H1 (cell line): Measurements from ENCODE around the gene STAMBPL1. TPM values are rescaled to one million over a fixed set of nuclear protein-coding genes. Genes with fewer than 3 reads are reported as not detected.

ENCODE experiments used
- CTCF ChIA-PET: fragments of 300-600 bp; sonication (Branson Sonifier 250); formaldehyde crosslinking; loops from one replicate; lab custom pipeline; 2021; ENCODE audit not compliant: partially characterized antibody; lab: Charles Lee
- POLR2A ChIA-PET: fragments of 300-600 bp; sonication (Branson Sonifier 250); formaldehyde crosslinking; loops from one replicate; lab custom pipeline; 2021; ENCODE audit warnings: inconsistent platforms; ENCODE audit not compliant: partially characterized antibody; lab: Charles Lee
- DNase-seq, 2 experiments: peaks; one replicate each; pipeline versions ENCODE4 v3.0.0 to v3.0.0-alpha.2; 2010 to 2022; ENCODE audit warnings: low spot score in 2 of 2, low read depth in 1 of 2, mixed read lengths in 1 of 2
- FAIRE-seq: peaks from 2 replicates; lab custom pipeline; 2011; peaks lifted over from hg19 to GRCh38; lab: Jason Lieb, UNC
- H2AFZ ChIP-seq: 2 replicates; pipeline ENCODE4 v1.8.1; 2012; ENCODE audit warnings: low read length, inconsistent platforms
- H2AK5ac ChIP-seq: 2 replicates; pipeline ENCODE4 v1.6.1; 2013; ENCODE audit warnings: low read depth, low read length
- H2BK120ac ChIP-seq: replicated peaks from 2 replicates; pipeline ENCODE3; 2013; ENCODE audit warnings: low read depth, low read length, inconsistent platforms
- H2BK12ac ChIP-seq: 2 replicates; pipeline ENCODE4 v1.6.1; 2013; ENCODE audit warnings: low read depth, low read length
- H2BK15ac ChIP-seq: 2 replicates; pipeline ENCODE4 v1.6.1; 2013; ENCODE audit warnings: low read length
- H2BK20ac ChIP-seq: 2 replicates; pipeline ENCODE4 v1.6.1; 2013; ENCODE audit warnings: low read length
- H2BK5ac ChIP-seq: 2 replicates; pipeline ENCODE4 v1.6.1; 2013; ENCODE audit warnings: low read depth, low read length
- H3K14ac ChIP-seq: 2 replicates; pipeline ENCODE4 v1.6.1; 2013; ENCODE audit warnings: inconsistent platforms; ENCODE audit not compliant: insufficient read length
- H3K18ac ChIP-seq: 2 replicates; pipeline ENCODE4 v1.6.1; 2013; ENCODE audit warnings: low read length; ENCODE audit errors: extremely low read depth
- H3K23ac ChIP-seq: 2 replicates; pipeline ENCODE4 v1.6.1; 2013; ENCODE audit warnings: inconsistent platforms; ENCODE audit not compliant: insufficient read length
- H3K23me2 ChIP-seq: 2 replicates; pipeline ENCODE4 v1.6.1; 2013; ENCODE audit warnings: low read depth, low read length
- H3K27ac ChIP-seq: 2 replicates; pipeline ENCODE4 v1.6.1; 2011; ENCODE audit warnings: low read depth, low read length, inconsistent platforms
- H3K27me3 ChIP-seq, 4 experiments: replicated peaks in 1 of 4; 1 replicate in 1 of 4; 2 replicates in 3 of 4; pipeline versions ENCODE4 v1.6.1 to v1.8.1; 2011 to 2013; ENCODE audit warnings: low read length in 3 of 4, mild to moderate bottlenecking in 3 of 4, inconsistent platforms in 2 of 4, mixed read lengths in 2 of 4, moderate library complexity in 1 of 4; ENCODE audit not compliant: control insufficient read depth in 3 of 4, insufficient read depth in 3 of 4; ENCODE audit errors: extremely low read depth in 1 of 4
- H3K36me3 ChIP-seq, 4 experiments: 2 replicates each; pipeline versions ENCODE4 v1.6.1 to v1.8.1; 2011 to 2013; ENCODE audit warnings: mild to moderate bottlenecking in 4 of 4, low read length in 3 of 4, moderate library complexity in 2 of 4, control low read depth in 1 of 4, inconsistent platforms in 1 of 4; ENCODE audit not compliant: insufficient read depth in 4 of 4, control insufficient read depth in 2 of 4
- H3K4ac ChIP-seq: replicated peaks from 2 replicates; pipeline ENCODE3; 2013; ENCODE audit warnings: low read length, low read depth, mixed read lengths, inconsistent platforms; ENCODE audit not compliant: insufficient read length
- H3K4me1 ChIP-seq, 4 experiments: replicated peaks in 1 of 4; 1 replicate in 1 of 4; 2 replicates in 3 of 4; pipeline versions ENCODE4 v1.6.1 to v1.8.1; 2011 to 2013; ENCODE audit warnings: low read length in 3 of 4, inconsistent platforms in 2 of 4, mixed read lengths in 1 of 4; ENCODE audit not compliant: insufficient read depth in 4 of 4, control insufficient read depth in 3 of 4
- H3K4me2 ChIP-seq, 2 experiments: 2 replicates each; pipeline versions ENCODE4 v1.6.1 to v1.8.1; 2011 to 2013; ENCODE audit warnings: low read depth in 2 of 2, low read length in 2 of 2, control low read depth in 1 of 2, inconsistent platforms in 1 of 2, mild to moderate bottlenecking in 1 of 2; ENCODE audit not compliant: insufficient read depth in 1 of 2
- H3K4me3 ChIP-seq, 4 experiments: fragments of 200-600, 300-600 bp in 1 of 4; sonication (generic), shearing (Covaris generic), sonication (Bioruptor Twin) in 1 of 4; 2 replicates each; pipeline versions ENCODE4 v1.5.1 to v1.8.1; 2011 to 2016; ENCODE audit warnings: low read length in 4 of 4, low read depth in 3 of 4, control low read depth in 2 of 4, inconsistent platforms in 2 of 4, mild to moderate bottlenecking in 2 of 4, mixed read lengths in 1 of 4, moderate library complexity in 1 of 4; ENCODE audit not compliant: insufficient read depth in 2 of 4; ENCODE audit errors: extremely low read depth in 1 of 4
- H3K56ac ChIP-seq: replicated peaks from 2 replicates; pipeline ENCODE3; 2013; ENCODE audit warnings: low read depth, mild to moderate bottlenecking, mixed read lengths, low read length, inconsistent platforms; ENCODE audit not compliant: insufficient read length
- H3K79me1 ChIP-seq: 2 replicates; pipeline ENCODE4 v1.6.1; 2013; ENCODE audit warnings: low read depth, low read length, control low read depth
- H3K79me2 ChIP-seq, 2 experiments: 2 replicates each; pipeline versions ENCODE4 v1.6.1 to v1.8.1; 2012 to 2013; ENCODE audit warnings: low read length in 2 of 2, mild to moderate bottlenecking in 2 of 2, inconsistent platforms in 1 of 2; ENCODE audit not compliant: insufficient read depth in 2 of 2, control insufficient read depth in 1 of 2
- H3K9ac ChIP-seq, 4 experiments: replicated peaks in 1 of 4; 1 replicate in 1 of 4; 2 replicates in 3 of 4; pipeline versions ENCODE4 v1.6.1 to v1.8.1; 2011 to 2013; ENCODE audit warnings: low read depth in 3 of 4, low read length in 3 of 4, control low read depth in 2 of 4, mild to moderate bottlenecking in 2 of 4, moderate library complexity in 2 of 4, inconsistent platforms in 1 of 4; ENCODE audit errors: extremely low read depth in 1 of 4
- H3K9me3 ChIP-seq, 2 experiments: 2 replicates each; pipeline versions ENCODE4 v1.6.1 to v1.8.1; 2012 to 2013; ENCODE audit warnings: mild to moderate bottlenecking in 2 of 2, moderate library complexity in 2 of 2, control low read depth in 1 of 2, inconsistent platforms in 1 of 2, low read depth in 1 of 2, low read length in 1 of 2, mixed read lengths in 1 of 2; ENCODE audit not compliant: insufficient read depth in 2 of 2
- H4K20me1 ChIP-seq, 2 experiments: replicated peaks in 1 of 2; 2 replicates each; pipeline versions ENCODE3 to v1.8.1; 2011 to 2013; ENCODE audit warnings: inconsistent platforms in 2 of 2, low read length in 2 of 2, mild to moderate bottlenecking in 1 of 2; ENCODE audit not compliant: insufficient read depth in 2 of 2, control insufficient read depth in 1 of 2
- H4K5ac ChIP-seq: 2 replicates; pipeline ENCODE4 v1.6.1; 2013; ENCODE audit warnings: low read length, low read depth, mixed read lengths, inconsistent platforms; ENCODE audit not compliant: insufficient read length
- H4K8ac ChIP-seq: 2 replicates; pipeline ENCODE4 v1.8.0; 2013; ENCODE audit warnings: mild to moderate bottlenecking, moderate library complexity, low read length, inconsistent platforms; ENCODE audit not compliant: insufficient read depth; ENCODE audit errors: extremely low read depth
- H4K91ac ChIP-seq: replicated peaks from 2 replicates; pipeline ENCODE3; 2013; ENCODE audit warnings: low read length, mixed read lengths, inconsistent platforms; ENCODE audit not compliant: insufficient read length
- BRCA1 ChIP-seq: IDR thresholded peaks from 2 replicates; pipeline ENCODE4 v1.6.1; 2012; ENCODE audit warnings: low read depth, low read length, improper control_type of control experiment
- CREB1 ChIP-seq: IDR thresholded peaks from 2 replicates; pipeline ENCODE4 v1.6.1; 2012; ENCODE audit warnings: inconsistent platforms
- E2F6 ChIP-seq: IDR thresholded peaks from 2 replicates; pipeline ENCODE4 v1.6.1; 2012; ENCODE audit warnings: inconsistent platforms
- NRF1 ChIP-seq: IDR thresholded peaks from 2 replicates; pipeline ENCODE4 v1.6.1; 2011; ENCODE audit warnings: mild to moderate bottlenecking, low read depth, low read length, improper control_type of control experiment
- RAD21 ChIP-seq, 2 experiments: IDR thresholded peaks in 1 of 2; conservative IDR thresholded peaks in 1 of 2; 2 replicates each; pipeline ENCODE4 v1.6.1; 2011; ENCODE audit warnings: low read depth in 2 of 2, low read length in 2 of 2, improper control_type of control experiment in 1 of 2, inconsistent platforms in 1 of 2, mild to moderate bottlenecking in 1 of 2, moderate library complexity in 1 of 2
- SIRT6 ChIP-seq: IDR thresholded peaks from one replicate; pipeline ENCODE4 v1.7.1; 2012; ENCODE audit warnings: low read length, inconsistent platforms
- ZNF274 ChIP-seq: IDR thresholded peaks from 2 replicates; pipeline ENCODE4 v1.7.0; 2012; ENCODE audit warnings: low read length, borderline replicate concordance; ENCODE audit errors: extremely low read depth
- polyA plus RNA-seq, 7 experiments: library from polyadenylated mRNA; depleted of rRNA in 3 of 7; stranded (reverse) in 5 of 7; unstranded in 2 of 7; fragments of >200 nt in 5 of 7; fragments of 200-250 nt in 2 of 7; gene quantifications; 1 replicate in 5 of 7; 2 replicates in 1 of 7; 4 replicates in 1 of 7; pipeline versions ENCODE4 v1.2.1 to v1.2.3, GENCODE V29; 2011 to 2013; ENCODE audit warnings: missing spikeins in 2 of 7, mixed read lengths in 2 of 7
- total RNA-seq: library from RNA; stranded (reverse); fragmentation: NEBNext Ultra II Directional; extraction: Animal tissue kit (Norgen Biotek cat#: 25700); gene quantifications from 2 replicates; pipeline ENCODE4 v1.2.1, GENCODE V29; 2021

Gene STAMBPL1
- total and polyA plus RNA-seq, 2 of the 8 experiments (the other 6 are each of a cell fraction or from before 2014, with no cell fraction given): 5.5 TPM

- Histone ChIP-seq H3K4me2 (no peak overlapping the region), H2BK20ac (no peak overlapping the region), H3K9ac (no peak overlapping the region), H3K27me3 (no peaks in the 10 kb centered on the region), H2AFZ (no peak overlapping the region), H3K14ac (no peak overlapping the region), H2BK12ac (no peak overlapping the region), H4K20me1 (no peaks in the 10 kb centered on the region), H2BK5ac (no peak overlapping the region), H3K56ac (no peak overlapping the region), H3K4me3 (no peak overlapping the region), H4K5ac (no peak overlapping the region), H3K4ac (no peak overlapping the region), H3K9me3 (no peaks in the 10 kb centered on the region), H3K27ac (no peak overlapping the region), H2AK5ac (no peak overlapping the region), H3K79me1 (no peaks in the 10 kb centered on the region), H3K79me2 (no peaks in the 10 kb centered on the region), H2BK15ac (no peak overlapping the region), H3K23me2 (no peaks in the 10 kb centered on the region), H4K91ac (no peak overlapping the region), H3K23ac (no peak overlapping the region), H3K36me3 (no peaks in the 10 kb centered on the region), H3K18ac (no peak overlapping the region), H2BK120ac (no peak overlapping the region), H3K4me1 (no peaks in the 10 kb centered on the region), H4K8ac (no peak overlapping the region)
- TF ChIP-seq NRF1 (no peak), CREB1 (no peak), ZNF274 (no peak), BRCA1 (no peak), RAD21 (IDR thresholded peaks at IDR 0.05 in 1 of 2, conservative IDR thresholded peaks at IDR 0.05 in 1 of 2; ENCODE audit: low read depth in 2 of 2, low read length in 2 of 2) (no peak), E2F6 (no peak), SIRT6 (no peak)
- no peak for DNase-seq
- POLR2A ChIA-PET: interaction anchor here (1.4 kb wide), 1 partner anchor 10 kb away, joined by 10 read pairs; the partner anchor contains the start of gene STAMBPL1
- no peak for FAIRE-seq
- CTCF ChIA-PET: interaction anchor here (0.7 to 1.6 kb wide), 6 partner anchors 17 to 142 kb away, joined by 3 to 11 read pairs (median 4); no protein-coding TSS in a partner anchor
These were observed 10.0 kb upstream of the STAMBPL1 start for GRCh38 chr10:88870089-88870488.
